GDM1 (cell line): ENCODE measurements around the gene TSACC.
"Not testable (repeated sequence)": the region's sequence is repeated elsewhere in the genome, so short reads cannot be mapped to it uniquely, and the experiment has no call there.

ENCODE experiments used
- DNase-seq: peaks from one replicate; lab custom pipeline; 2025; lab: John Stamatoyannopoulos, UW

TSACC gene

DNA sequence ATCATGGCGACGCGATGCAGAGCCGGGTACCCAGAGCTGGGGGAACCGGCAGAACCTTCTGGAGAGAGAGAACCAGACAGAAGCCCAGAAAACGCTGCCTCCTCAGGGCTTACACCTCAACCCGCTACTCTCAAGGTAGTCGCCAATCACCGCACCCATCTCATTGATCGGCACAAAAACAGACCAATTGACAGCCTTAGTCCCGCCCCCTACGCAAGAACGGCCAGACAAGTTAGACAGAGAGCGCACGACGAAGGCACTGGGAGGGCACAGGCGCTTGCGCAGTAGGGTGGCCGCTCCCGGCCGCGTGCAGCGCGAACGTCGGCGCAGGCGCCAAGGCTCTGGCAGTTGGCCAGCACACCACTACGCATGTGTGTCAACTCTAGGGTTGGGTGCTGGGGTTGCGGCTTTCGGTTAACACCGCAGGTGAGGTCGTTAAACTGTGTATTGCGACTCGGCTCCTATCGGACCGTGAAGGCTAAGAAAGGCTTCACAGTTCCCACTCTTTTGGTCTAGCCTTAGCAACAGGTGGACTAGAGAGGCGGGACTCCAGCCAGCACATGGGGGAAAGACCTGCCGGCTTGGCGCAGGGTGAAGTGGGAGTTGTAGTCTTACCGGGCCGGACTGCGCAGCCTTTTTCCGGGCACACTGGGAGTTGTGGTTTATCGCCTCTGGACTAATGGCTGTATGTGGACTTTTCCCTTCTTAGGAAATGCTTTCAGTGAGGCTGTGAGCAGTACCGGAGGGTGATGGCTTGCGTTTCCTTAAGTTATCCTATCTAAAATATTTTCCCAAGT lies at the start of gene TSACC, which contains the start of gene CCT3:
Gene TSACC (plus strand): TSS at position 347 of the 797 bp plus-strand sequence. CDS start 1,232 bp downstream, outside the sequence.
Gene CCT3 (minus strand): TSS at position 113 of the 797 bp plus-strand sequence. CDS start 108 bp downstream, at position 5.
- DNase-seq: peak; percentile 100

DNA sequence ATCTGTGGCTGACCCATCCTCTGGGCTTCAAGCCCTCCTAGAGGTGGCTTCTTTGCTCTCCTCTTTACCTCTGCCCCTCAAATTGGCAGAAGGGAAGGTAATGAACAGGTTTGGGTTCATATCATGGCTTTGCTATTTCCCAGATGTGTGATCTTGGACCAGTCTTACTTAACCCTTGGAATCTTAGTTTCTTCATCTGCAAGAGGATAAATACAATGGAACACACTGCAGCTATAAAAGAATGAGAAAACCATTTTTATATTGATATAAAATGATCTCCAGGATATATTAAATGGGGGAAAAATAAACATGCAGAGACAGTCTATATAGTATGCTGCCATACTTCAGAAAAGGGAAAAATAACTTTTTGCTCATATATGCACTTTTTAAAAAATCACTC lies 48.5 kb upstream of the TSACC start:
- DNase-seq: no peak

DNA sequence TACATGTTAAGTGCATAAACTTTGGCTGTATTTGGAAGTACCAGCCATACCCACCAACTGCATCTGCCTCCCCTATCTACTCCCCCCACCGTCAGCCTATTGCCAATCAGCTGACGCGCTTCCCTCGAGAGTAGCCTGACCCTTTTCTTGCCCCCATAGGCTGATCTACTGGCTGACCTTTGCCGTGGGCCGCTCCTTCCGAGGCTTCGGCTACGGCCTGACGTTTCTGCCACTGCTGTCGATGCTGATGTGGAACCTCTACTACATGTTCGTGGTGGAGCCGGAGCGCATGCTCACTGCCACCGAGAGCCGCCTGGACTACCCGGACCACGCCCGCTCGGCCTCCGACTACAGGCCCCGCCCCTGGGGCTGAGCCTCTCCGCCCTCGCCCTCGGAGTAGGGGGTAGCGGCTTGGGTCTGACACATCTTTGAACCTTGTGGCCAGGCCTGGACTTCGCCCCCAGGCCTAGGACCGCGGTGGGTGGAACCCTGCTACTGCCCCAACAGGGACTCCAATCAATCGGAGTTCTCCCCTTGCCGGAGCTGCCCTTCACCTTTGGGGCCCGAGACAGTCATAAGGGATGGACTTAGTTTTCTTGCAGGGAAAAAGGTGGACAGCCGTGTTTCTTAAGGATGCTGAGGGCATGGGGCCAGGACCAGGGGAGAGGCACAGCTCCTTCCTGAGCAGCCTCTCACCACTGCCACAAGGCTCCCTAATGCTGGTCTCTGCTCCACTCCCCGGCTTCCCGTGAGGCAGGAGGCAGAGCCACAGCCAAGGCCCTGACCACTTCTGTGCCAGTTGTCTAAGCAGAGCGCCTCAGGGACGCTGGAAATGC lies 46.9 kb upstream of the TSACC start:
- no peak for DNase-seq

DNA sequence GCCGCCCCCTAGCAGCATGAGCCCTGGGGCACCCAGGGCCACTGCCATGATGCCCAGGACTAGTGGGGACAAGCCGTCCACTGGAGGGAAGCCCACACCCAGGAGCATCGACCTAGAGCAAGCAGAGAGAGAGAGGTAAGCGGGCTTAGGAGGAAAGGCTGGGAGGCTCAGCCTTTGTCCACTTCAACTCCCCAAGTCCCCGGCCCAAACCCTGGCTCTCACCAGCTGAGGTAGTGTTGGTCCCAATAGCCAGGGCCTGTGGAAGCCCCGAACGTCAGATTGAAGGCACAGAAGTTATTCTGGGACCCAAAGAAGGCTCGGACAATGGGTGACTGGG lies 45.3 kb upstream of the TSACC start:
- DNase-seq: no peak

DNA sequence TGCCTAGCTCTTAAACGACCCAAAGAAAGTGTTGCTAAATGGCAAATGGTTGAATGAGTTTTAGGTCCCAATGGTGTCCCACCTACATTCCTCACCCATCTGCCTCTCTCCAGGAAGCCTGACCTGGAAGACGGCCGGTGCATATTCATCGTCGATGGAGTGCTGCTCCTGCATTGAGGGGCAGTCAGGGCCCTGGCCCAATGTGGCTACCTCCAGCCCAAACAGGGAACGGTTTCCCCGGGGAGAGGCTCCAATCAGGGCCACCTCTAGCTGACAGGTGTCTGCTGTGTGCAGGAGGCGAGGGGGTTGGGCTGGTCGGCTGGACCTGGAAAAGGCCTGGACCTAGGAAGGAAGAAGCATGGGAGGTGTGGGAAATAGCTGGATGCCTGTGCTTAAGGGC lies 44.4 kb upstream of the TSACC start:
- DNase-seq: no peak

DNA sequence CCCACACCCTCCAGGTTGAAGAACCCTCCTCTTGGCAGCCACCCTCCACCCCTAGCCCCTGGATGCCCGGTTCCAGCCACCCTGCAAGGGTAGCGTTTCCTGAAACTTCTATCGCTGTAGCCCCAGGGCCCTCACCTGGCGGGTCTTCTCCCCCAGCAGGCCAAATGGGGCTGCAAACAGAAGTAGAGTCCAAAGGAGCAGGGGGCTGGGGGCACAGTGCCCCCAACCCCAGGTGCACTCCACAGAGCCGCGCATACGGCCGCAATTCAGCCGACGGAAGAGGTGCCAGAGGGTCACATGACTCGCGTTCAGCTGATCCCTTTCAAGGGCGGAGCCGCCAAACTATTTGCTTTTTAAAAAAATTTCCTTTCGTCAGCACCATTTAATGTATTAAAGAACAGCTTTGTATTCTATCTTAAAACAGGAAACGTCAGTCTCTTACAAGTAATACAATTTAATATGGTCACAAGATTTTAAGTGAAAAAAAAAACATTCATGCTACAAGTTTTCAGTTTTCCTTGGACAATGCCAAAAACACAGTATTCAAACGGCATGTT lies 42.9 kb upstream of the TSACC start, which contains the start of gene GLMP:
Gene GLMP (minus strand): TSS at position 289 of the 557 bp plus-strand sequence. CDS start 34 bp downstream, at position 255.
- DNase-seq: peak; percentile 7

DNA sequence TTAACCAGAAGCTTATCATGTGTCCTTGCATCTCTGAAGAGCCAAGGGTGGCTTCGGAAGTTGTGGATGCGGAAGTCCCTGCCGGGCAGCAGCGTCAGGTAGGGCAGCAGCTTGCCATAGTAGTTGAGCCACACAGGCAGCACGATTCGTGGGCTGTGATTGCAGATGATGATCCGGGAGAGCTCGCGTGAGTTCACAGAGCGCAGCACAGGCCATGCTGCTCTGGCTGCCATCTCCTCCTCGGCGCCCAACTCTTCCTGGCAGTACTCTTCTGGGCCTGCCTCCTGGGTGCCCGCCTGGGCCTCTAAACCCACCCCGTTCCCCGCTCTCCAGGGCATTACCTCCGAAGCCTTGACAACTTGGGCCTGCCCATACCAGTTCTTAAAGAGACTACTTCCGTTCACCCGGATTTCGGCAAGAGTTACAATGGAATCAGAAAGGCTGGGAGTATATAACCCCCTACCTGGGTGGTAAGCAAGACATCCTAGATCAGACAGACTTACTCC lies 39.4 kb upstream of the TSACC start, which contains the start of gene VHLL:
Gene VHLL (minus strand): TSS at position 456 of the 506 bp plus-strand sequence. CDS start 118 bp downstream, at position 338.
- DNase-seq: no peak

DNA sequence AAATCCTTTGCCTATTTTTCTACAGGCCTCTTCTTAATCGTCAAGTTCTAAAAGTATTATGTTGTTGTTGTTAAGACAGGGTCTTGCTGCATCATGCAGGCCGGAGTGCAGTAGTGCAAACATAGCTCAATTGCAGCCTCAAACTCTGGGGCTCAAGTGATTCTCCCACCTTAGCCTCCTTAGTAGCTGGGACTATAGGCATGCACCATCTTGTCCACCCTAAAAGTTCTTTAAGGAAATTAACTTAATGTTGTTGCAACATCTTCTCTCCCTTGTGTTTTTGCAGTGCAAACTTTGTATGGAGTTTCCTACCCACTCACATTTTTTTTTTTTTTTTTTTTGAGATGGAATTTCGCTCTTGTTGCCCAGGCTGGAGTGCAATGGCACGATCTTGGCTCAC lies 35.1 kb upstream of the TSACC start:
- DNase-seq: no peak

DNA sequence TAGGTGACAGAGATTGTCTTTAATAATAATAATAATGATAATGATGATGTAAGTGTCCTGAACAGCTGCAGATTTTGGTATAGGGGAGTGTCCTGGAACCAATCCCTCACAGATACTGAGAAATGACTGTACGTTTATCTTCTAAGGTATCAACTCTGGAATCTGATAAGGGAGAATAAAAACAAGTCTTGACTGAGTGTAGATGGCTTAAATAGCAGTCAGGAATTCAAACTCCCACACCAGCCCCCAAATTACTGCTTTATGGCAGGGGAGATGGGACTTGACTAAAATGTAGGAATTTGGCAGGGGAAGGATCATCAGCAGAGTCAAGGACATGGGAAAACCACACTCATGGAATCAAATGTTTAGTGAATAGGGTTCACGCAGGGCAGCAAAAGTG lies 33.1 kb upstream of the TSACC start:
- no peak for DNase-seq

DNA sequence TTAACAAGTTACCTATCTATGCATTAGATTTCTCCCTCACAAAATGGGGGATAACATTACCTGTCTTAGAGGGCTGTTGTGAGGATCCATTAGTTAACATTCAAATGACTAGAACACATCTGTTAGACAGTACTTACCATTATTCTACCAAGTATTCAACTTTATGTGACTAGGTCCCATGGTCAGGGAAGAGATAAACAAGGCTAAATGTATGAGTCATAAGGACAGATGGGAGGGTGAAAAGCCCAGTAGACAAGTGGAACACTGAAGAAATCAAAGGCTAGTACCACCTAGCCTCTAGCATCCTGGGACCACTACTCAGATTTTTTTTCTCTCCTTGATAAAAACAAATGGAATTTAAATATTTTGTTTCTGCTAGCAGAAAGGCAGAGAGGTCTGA lies 30.2 kb upstream of the TSACC start:
- DNase-seq: no peak

DNA sequence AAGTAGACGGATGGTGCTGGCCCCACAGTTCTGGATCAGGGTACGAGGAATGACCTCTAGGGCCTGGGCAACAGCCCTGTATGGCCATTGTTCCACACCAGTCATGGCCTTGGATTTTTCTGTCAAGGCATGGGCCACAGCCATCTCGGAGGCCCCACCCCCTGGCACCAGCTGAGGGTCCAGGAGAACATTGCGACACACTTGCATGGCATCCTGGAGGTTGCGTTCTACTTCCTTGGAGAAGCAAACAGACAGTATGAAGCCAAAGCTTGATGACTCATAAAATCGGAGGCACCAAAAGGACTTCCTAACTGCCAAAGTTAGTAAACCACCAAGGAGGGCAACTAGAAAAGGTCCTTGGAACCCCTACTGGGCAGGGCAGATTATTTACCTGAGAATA lies 27.4 kb upstream of the TSACC start:
- no peak for DNase-seq

DNA sequence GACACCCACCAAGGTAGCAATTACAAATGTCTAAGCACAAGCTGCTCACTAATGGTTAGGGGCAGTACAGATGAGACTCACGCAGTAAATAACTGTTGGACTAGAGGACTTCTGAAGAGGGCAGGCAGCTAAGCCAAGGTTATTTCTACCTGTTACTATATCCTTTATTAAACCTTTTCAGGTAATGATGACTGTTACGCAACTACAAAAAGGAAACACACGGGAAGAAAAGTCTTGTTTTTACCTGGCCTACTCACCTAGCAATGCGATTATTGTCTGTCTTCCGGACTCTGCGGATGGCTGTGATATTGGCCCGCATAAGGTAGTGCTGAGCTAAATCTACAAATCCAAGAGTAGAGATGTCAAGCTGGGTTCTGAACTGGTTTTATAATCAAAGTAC lies 21.4 kb upstream of the TSACC start:
- DNase-seq: no peak

DNA sequence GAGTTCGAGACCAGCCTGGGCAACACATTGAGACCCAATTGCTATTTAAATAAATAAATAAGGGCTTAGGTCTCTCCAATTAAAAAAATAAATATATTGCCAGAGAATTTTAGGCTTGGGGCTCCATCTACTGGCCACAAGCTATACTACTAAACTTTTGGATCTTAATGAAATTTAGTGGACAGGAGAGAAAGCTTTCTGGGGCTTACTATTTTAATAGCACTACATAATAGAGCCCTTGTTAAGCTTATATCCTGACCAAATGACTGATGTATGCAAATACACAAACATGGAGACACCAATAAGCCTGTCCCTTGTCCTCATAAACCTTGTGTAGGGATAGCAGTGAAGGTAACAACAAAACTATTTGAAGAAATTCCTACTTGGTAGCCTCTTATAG lies 18.7 kb upstream of the TSACC start:
- no peak for DNase-seq

DNA sequence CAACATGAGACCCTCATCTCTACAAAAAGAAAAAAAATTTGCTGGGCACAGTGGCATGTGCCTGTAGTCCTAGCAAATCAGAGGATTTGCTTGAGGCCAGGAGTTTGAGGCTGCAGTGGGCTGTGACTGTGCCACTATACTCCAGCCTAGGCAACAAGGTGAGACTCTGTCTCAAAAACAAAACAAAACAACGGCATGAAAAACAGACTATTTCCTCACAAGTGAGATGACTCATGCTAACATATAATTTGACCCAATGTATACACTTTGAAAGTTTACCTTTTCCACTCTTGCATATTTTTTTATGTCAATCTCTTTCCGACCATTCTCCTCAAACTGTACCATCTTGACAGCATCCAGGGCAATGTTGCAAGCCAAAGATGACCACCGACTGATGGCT lies 17.8 kb upstream of the TSACC start:
- DNase-seq: no peak

DNA sequence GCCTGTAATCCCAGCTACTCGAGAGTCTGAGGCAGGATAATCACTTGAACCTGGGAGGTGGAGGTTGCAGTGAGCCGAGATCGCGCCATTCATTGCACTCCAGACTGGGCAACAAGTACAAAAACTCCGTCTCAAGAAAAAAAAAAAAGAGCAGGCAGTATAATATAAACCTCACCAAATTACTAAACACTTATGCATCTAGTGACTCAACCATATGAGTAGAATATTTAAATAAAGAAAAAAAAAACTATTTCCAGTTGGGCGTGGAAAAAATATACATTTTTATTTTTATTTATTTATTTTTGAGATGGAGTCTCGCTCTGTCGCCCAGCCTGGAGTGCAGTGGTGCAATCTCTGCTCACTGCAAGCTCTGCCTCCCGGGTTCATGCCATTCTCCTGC lies 15.1 kb upstream of the TSACC start:
- not testable (repeated sequence) for DNase-seq

DNA sequence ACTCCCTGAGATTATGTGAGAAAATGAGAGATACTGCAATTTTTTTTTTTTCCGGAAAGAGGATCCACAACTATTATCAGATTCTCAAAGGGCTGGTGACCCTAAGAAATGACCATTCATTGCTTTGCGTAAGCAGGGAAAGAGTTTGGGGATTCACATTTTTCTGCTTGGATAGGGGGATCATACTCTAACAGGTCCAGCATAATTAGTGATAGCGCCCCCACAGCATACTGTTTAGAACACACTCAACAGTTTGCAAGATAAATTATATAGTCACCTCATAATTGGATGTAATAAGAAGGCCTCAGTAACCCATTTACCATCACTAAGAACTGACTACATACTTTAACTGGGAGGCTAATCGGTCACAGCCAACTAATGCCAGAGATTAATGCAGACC lies 2.1 kb upstream of the TSACC start:
- DNase-seq: no peak

DNA sequence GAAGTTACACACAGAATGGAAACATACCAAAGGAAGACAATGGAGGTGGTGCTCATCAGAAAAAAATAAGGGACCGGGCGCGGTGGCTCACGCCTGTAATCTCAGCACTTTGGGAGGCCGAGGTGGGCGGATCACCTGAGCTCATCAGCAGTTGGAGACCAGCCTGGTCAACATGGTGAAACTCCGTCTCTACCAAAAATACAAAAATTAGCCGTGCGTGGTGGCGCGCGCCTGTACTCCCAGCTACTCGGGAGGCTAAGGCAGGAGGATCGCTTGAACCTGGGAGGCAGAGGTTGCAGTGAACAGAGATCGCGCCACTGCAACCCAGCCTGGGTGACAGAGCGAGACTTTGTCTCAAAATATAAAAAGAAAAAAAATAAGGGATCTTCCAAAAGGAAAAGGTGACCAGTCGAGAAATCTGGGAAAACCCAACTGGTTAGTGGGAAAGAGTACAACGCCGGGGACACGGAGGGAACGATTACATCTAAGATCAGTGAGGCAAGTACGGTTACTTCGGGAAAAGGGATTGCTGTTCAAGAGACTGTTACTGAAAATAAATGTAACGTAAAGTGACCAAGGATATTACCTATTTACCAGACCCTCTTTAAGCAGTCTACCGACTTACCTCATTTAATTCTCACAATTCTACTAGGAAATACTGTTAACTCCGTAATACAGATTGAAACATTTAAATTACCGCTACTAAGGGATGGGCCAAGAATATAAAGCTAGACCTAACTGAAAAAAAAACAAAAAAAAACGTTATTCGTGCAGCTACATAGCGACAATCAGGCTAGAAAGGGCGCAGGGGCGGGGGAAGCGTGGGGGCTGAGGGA lies 1.1 kb upstream of the TSACC start:
- no peak for DNase-seq

DNA sequence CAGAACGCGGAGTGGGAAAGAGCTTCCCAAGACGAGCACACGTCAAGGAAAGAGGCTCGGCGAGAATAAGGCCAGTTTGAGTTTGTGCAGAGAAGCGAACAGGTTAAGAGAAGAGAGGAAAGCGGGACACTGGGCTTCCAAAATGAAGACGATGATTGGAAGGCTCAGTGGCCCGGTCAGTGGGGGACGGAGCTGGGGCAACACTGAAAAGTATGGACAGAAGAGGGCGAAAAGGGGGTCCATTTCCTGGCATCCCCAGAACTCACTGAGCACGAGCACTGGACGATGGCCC lies 492 bp upstream of the TSACC start:
- no peak for DNase-seq

DNA sequence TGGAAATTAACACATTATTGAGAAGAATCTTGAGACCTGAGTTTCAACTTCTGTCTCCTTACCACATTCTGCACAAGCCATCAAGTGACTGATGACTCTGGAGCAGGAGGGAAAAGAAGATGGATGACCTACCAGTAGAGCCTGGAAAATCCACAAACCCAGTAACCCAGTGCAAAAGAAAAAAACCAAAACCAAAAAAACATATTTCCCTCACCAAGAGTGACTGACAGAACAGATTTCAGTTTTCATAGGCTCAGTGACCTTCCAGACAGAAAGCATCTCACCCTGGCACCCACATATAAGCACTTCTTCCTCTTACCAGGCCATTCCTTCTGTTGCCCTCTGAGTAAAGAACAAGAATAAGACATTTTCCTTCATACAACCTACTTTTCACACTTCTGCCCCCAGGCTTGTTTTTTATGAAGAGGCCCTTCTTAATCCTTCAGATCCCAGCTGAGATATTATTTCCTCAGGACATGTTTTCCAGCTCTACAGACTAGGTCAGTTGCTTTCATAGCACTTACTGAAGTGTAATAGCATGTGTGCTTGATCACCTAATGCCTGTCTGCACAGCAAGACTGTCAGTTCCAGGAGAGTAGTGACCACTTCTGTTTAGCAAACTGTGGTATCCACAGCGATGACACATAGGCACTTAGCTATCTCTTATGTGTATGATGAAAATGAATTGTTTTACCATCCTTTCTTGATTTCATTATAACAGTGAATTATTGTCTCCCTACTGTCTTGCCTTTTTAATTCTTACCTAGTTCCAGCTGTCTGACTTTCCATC lies 4.0 kb downstream of the TSACC start:
- no peak for DNase-seq

DNA sequence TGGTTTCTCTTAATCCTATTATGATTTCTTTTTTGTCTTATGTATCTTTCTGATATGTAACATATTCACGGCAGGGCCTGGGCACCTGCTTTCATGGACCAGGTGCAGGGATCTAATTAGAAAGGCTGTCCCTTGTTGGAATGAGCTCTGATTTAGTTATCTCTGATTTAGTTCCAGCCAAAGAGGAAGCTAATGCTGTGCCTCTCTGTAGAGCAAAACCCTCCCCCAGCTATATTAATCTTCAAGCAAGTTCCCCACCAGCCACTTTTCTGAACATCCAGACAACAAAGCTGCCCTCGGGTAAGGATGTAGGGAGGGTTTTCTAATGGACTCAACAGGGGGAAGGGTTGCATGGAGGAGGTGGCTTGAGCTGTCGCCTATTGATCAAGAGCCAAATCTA lies 6.1 kb downstream of the TSACC start:
- DNase-seq: no peak

DNA sequence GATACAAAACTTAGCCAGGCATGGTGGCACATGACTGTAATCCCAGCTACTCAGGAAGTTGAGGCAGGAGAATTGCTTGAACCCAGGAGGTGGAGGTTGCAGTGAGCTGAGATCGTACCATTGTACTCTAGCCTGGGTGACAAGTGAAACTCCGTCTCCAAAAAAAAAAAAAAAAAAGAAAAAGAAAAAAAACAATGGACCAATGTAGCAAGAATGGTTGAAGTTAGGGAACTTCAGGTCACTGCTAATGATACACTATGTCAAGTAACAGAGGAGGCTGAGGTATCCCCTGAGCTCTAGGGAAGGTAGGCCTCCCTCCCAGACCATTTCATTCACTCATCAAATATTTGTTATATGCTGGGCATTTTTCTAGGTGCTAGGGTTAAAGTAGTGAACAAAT lies 7.7 kb downstream of the TSACC start:
- DNase-seq: not testable (repeated sequence)
